ENCODE results near the gene FOXL3.

Gene FOXL3

GRCh38 chr7:269721-270120 is 20.2 kb upstream of the FOXL3 start:
- DNase-seq = no peak

- DNase-seq = no peak
These were observed 19.5 kb upstream of the FOXL3 start for GRCh38 chr7:270351-270983.

GRCh38 chr7:271266-272107 is 18.5 kb upstream of the FOXL3 start:
- DNase-seq = no peak

GRCh38 chr7:272108-272615 is 17.8 kb upstream of the FOXL3 start:
- no peak for DNase-seq

- no peak for DNase-seq
These were observed 17.3 kb upstream of the FOXL3 start for GRCh38 chr7:272631-273030.

GRCh38 chr7:273327-273726 is 16.6 kb upstream of the FOXL3 start:
- DNase-seq = no peak

- no peak for DNase-seq
These were observed 15.7 kb upstream of the FOXL3 start for GRCh38 chr7:274266-274665.

- no peak for DNase-seq
These were observed 13.6 kb upstream of the FOXL3 start for GRCh38 chr7:276230-276835.

GRCh38 chr7:277228-277627 is 12.7 kb upstream of the FOXL3 start:
- DNase-seq = no peak

GRCh38 chr7:278081-278480 is 11.9 kb upstream of the FOXL3 start:
- no peak for DNase-seq

- no peak for DNase-seq
These were observed 10.1 kb upstream of the FOXL3 start for GRCh38 chr7:279821-280220.

- DNase-seq = no peak
These were observed 9.5 kb upstream of the FOXL3 start for GRCh38 chr7:280461-280860.

GRCh38 chr7:281637-282036 is 8.3 kb upstream of the FOXL3 start:
- DNase-seq = no peak

GRCh38 chr7:282621-283020 is 7.3 kb upstream of the FOXL3 start:
- DNase-seq = no peak

- no peak for DNase-seq
These were observed 4.9 kb upstream of the FOXL3 start for GRCh38 chr7:284762-285722.

GRCh38 chr7:285731-286130 is 4.2 kb upstream of the FOXL3 start:
- no peak for DNase-seq

- DNase-seq = no peak
These were observed 3.7 kb upstream of the FOXL3 start for GRCh38 chr7:286266-286665.

GRCh38 chr7:288671-289101 is 1.3 kb upstream of the FOXL3 start:
- DNase-seq = no peak

GRCh38 chr7:289209-289755 is 688 bp upstream of the FOXL3 start:
- DNase-seq = no peak

GRCh38 chr7:290554-291372 is 793 bp downstream of the FOXL3 start:
- no peak for DNase-seq

- no peak for DNase-seq
These were observed 1.6 kb downstream of the FOXL3 start for GRCh38 chr7:291373-292092.
